Measurements from ENCODE around the gene MYD88.

MYD88 gene

DNA sequence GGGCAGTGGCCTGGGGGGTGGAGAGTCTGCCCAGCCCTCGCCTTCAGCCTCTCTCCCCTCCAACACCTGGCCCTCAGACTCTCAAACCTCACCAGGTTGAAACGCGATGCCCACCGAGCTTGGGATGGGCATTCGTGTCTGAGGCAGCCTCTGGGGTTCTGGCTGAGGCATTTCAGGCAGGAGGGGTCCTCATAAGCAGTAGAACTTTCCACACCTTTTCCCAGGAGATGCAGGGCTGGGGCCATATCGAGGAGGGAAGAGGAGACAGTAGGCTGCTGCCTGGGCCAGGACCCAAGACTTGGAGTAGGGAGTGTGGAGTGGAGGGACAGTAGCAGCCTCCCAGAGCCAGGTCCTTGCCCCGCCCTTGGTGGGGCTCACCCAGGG, 26.1 kb upstream of the MYD88 start:
- DNase-seq (ENCODE audit: low spot score), result no peak

DNA sequence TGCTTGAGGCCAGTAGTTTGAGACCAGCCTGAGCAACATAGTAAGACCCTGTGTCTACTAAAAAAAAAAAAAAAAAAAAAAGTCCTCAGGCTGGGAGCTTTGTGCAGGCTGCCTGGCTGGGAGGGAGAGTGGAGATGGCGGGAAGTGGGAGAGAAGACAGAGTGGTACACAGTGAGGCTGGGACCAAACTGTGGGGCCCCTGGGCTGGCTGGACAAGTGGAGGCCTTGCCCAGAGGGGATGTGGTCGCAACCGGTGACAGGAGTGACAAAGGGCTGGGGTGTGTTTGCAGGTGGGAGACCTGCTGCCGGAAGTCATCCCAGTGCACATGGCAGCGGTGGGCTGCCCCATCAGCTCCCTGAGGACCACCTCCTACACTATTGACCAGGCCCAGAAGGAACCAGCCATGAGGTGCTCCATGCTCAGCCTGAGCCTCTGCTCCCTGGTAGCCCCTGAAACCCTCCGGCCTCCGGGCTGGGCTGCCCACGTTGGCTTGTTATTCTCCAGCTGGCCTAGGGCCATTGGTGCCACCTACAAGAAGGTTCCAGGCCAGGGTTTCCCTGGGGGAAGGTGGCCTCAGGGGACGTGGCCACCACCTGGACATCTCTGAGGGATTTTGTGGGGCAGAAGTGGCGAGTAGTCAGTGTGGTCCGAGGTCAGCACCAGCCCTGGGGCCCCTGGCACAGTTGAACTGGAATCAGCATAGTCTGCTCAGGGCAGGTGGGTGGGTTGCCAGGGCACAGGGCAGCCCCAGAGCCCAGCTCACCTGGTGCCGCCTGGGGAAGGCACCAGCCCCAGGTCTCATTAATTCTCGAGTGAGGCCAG, 24.2 kb upstream of the MYD88 start:
- no peak for DNase-seq (ENCODE audit: low spot score)

- DNase-seq (ENCODE audit: low spot score), result no peak
Measured at GRCh38 chr3:38114875-38115644, 23.4 kb upstream of the MYD88 start.

GRCh38 chr3:38115645-38116427, 22.6 kb upstream of the MYD88 start:
- DNase-seq (ENCODE audit: low spot score), result no peak

- DNase-seq (ENCODE audit: low spot score), result no peak
Measured at GRCh38 chr3:38116471-38117162, 21.8 kb upstream of the MYD88 start.

DNA sequence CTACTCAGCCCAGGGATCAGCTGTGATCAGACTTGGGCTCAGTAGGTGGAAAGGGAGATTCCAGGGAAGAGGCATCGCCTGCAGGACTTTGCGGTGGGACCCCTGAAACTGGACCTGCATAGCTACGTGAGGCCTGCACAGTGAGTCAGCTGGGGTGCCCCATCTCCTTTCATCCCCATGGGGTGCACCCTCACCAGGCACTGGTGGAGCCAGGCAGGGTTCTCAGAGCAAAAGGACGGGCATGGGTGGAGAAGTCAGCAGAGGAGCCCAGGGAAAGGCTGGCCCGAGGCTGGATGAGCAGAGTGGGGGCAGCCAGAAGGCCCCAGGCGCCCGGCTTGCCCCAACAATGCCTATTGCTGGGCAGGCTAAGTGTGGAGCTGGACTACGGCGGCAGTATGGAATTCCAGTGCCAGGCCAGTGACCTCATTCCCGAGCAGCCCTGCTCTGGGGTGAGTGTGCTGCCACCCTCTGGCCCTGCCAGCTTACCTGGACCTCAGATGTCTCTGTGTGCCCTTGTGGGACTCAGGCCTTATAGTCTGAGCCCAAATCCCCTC, 21.2 kb upstream of the MYD88 start:
- DNase-seq (ENCODE audit: low spot score), result no peak

- peak; percentile 65 for DNase-seq (ENCODE audit: low spot score)
Measured at GRCh38 chr3:38117748-38118420, 20.6 kb upstream of the MYD88 start.

DNA sequence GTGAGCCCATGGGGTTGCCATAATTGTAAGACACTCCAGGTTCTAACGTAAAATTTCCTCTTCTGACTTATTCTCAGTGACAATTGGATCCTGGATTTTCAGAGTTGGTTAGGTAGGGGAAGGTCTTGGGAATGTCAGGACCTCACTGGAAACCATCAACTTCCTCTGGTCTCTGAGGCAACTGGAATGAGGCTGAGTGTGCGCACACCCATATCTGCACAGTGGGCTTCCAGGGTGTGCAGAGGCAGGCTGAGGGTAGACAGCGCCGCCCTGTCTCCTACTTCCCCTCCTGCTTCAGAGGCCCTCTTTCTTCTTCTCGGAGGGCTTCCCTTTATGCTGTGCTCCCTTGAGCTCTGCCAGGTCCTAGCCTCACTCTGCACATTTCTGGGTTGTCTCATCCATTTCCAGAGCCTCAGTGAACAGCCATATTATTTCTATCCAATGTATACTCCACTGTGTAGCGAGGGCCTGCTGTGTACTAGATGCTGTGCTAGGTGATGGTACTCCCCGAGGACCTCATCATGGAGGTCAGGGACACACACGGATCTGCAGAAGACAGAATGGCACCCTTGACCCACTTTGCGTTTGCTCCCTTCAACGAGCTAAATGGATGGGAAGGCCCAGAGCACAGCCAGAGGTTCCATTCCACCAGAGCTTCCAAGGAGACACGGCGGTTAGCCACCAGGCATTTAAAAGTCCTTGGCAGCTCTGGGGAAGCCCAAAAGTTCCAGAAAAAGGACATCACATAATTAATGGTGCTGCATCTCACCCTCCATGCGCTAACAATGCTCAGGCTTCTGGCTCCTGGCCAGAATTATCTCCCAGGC, 19.8 kb upstream of the MYD88 start:
- no peak for DNase-seq (ENCODE audit: low spot score)

- DNase-seq (ENCODE audit: low spot score), result no peak
Measured at GRCh38 chr3:38119248-38119544, 19.3 kb upstream of the MYD88 start.

GRCh38 chr3:38119821-38120692, 18.4 kb upstream of the MYD88 start:
- no peak for DNase-seq (ENCODE audit: low spot score)

GRCh38 chr3:38120693-38121450, 17.6 kb upstream of the MYD88 start:
- no peak for DNase-seq (ENCODE audit: low spot score)

- no peak for DNase-seq (ENCODE audit: low spot score)
Measured at GRCh38 chr3:38121451-38121831, 17.0 kb upstream of the MYD88 start.

DNA sequence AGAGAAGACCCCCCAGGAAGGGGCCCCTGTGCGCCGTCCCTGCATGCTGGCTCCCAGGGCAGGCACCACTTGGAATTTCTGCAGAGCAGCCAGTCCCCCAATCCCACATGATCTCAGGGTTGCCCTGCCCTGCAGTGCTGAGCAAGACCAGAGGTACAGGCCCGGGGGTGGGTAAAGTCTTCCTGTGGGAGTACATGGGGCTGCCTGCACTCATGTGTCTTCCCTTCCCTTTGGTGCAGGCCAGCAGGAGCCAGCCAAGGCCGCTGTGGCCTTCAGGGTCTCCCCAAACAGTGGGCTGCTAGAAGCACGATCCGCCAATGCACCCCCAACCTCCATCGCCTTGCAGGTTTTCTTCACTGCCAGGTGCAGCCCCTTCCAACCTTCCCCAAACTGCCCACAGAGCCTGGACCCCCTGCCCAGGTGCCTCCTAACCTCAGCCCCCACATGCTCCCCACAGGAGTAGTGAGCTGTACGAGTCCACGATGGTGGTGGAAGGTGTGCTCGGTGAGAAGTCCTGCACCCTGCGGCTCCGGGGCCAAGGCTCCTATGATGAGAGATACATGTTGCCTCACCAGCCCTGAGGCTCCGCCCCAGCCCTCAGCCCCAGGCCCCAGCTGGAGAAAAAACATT, 16.5 kb upstream of the MYD88 start:
- DNase-seq (ENCODE audit: low spot score), result no peak

DNA sequence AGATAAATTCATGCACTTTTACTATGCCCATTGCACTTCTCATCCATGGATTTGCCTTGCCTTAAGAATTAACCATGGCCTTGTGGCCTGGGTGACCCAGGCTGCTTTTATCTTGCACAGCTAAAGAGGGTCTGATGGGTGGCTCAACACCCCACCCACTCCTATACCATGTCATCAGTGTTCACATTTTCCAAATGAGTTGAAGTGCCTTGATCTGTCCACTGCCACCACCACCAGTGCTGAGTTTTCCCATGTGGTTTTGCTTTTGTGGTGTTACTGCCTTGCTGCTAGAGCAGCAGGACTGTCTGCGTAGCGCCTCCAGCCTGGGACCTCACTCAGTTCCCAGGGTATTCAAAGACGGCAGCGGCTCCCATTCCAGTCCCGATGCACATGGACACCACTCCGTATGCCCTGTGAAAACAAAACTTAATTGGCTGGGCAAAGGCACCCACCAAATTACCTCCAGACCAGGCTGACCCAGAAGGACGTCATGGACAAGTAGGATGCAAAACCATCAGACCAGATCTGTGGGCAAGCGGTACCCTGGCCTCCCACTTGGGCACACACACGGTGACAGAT, 15.7 kb upstream of the MYD88 start:
- DNase-seq (ENCODE audit: low spot score), result no peak

- DNase-seq (ENCODE audit: low spot score), result no peak
Measured at GRCh38 chr3:38124324-38125122, 13.9 kb upstream of the MYD88 start.

DNA sequence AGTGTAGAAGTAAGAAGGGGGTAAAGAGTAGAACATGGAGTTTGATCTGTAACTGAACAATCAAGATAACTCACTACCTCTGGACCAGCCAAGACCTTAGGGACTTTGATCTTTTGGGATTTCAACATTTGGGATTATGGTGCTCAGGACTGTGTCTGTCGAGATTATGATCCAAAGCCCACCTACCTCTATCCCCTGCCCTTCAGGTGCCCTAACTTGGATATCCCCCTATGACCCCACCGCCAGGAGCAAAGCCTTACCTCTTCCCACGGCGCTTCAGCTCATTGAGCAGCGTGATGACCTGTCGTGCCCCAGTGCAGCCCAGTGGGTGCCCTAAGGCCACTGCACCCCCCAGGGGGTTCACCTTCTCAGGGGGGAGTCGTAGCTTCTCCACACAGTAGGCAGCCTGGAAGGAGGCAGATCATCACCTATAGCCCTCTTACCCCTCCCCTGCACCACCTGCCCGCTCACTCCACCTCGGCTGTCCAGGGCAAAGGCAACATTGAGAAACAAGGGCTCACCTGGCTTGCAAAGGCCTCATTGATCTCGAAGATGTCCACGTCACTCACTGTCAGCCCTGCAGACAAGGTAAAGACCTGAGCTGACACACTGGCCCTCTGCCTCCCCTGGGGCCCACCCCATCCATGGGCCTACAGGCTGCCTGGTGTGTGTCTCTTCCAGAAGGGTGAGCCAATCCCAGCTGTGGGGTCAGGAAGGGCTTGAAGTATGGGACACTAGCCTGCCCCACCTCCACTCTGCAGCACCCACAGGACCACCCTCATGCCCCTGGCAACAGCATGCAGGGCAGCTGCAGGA, 12.9 kb upstream of the MYD88 start:
- no peak for DNase-seq (ENCODE audit: low spot score)
